Stimulated activated CD4-positive, alpha-beta T cell treated with anti-CD3 and anti-CD28 coated beads, Interleukin-12 subunit alpha, Interleukin-12 subunit beta, amount 100 ng/mL, for 48 hours (primary cell): ENCODE measurements around the gene STPG1.

Experiments used
- DNase-seq, 3 donors: peaks; one replicate each; pipeline ENCODE4 v3.0.0-alpha.2; 2020; ENCODE audit warnings: low read depth in 2 of 3, low spot score in 1 of 3

STPG1 gene

DNA sequence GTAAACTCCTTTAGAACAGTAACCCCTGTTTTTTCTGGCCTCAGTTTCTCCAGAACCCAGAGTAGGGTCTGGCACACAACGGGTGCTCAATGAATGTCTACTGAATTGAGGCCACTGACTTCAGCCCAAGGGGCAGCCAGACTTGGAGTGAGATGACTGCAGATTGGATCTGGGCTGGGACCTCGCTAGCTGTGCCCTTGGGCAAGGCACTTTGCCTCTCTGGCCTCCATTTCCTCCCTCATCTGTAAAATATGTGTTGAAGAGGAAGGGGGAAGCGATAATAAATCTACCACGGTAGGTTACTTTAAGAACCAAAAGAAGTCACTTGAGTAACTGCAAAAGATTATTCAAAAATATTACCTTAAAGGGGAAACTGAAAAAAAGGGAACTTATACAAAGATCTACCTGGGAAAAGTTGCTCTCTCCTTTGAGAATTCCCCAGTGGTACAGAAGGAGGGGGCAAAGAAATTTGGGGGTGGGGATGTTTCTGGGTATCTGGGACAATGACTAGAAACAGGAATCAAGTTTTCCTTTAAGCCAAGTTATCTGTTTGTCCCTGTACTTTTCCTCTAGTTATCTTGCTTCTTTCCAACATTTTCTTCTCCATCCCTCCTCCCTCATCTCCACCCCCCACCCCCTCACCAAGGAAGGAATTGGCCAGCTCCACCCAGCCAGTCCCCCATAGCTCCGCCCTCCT lies 94.8 kb downstream of the STPG1 start:
- no peak for DNase-seq

DNA sequence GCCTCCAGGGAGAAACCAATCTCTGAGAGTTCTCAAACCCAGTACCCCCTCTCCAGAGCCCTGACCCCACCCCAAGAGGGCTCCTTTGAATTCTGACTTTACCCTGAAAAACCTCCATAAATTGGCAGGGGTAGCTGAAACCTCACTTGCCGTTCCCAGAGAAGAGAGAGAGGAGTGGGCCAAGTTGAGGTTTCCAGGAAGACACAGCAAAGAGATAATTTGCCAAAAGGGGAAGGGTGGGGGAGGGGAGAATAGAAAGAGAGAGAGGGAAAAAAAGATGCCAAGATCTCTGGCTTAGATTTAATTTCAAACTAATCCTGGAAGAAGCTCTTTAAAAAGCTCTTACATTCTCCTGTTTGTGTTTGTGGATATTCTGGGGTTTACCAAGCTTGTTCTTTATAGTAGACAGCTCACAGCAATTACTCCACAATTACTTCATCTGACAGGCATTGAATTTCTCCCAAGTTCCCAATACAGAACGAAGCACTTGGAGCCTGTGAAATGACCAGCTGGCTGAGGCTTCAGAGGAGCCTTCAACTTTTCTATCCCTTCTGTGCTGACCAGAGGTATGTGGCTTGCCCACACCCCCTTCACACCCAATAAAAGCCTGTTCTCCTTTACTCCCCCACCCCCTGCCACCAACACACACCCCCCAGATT lies 95.5 kb downstream of the STPG1 start:
- no peak for DNase-seq

DNA sequence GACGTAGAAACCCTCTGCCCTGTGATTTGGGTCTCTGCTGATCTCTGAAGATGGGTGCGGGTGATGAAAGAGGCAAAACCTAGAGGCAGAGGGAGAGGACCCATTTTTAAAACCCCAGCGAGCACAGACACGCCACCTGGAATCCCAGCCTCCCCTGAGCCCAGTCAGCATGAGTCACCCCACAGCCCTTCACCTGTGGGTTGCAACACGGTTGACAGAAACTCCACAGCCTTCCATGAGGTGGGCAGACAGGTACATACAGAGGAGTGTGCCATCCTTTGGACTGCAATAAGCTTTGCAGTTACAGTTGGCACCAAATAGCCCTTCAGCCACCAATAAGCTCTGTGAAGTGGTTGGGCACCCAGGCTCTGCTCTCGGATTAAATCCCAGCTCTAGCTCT lies 96.5 kb downstream of the STPG1 start:
- DNase-seq, result no peak

DNA sequence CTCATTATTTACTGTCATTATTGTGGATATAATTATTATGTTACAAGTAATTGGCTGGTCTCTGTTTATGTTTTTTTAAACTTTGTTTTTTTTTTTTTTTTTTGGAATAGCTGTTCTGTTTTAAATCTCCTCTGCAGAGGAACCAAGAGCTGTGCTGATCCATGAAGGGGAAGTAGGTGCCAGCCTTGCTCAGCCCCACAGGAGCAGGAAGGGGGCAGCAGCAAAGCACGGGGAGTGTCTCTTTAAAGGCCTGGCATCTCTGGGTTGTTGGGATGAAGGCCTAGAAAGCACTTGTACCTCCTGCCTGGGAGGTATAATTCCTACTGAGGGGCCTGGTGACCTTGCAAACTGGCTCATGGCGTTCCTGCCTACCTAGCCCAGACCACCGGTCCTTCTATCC lies 96.9 kb downstream of the STPG1 start:
- no peak for DNase-seq

DNA sequence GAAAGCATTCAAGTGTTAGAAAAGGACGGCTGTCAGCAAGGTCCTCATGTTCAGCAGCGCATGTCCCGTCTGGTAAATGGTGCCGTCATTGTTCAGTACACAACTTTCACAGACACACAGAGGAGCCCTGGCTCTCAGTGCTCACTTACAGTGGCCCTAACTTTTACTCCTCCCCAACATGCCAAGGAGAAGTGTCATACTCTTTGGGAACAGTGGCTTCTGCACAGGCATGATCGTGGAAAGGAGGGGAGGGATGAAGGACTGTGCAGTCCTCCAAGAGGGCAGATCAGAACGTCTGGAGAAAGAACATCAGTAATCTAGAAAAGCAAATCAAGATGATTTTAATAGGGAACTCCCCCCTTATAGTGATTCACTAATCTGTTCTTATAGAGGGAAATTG lies 98.2 kb downstream of the STPG1 start:
- no peak for DNase-seq

DNA sequence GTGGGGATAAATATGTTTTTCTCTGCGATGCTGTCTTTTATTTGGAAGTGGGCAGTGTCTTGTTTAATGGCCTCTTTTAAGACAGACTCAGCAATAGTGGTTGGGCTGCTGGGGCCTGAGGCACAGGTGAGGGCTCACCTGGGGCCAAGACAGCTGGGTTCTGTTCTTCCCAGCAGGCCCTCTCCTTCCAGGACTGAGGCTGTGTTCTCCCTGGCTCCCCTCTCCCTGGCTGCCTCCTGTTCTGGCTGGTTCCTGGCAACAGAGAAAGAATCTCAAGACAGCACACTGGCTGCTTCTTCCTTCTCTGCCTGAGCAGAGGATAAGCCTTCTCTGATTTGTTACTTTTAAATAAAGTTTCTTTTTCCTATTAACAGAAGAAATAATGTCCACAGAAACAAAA lies 101.8 kb downstream of the STPG1 start:
- no peak for DNase-seq

DNA sequence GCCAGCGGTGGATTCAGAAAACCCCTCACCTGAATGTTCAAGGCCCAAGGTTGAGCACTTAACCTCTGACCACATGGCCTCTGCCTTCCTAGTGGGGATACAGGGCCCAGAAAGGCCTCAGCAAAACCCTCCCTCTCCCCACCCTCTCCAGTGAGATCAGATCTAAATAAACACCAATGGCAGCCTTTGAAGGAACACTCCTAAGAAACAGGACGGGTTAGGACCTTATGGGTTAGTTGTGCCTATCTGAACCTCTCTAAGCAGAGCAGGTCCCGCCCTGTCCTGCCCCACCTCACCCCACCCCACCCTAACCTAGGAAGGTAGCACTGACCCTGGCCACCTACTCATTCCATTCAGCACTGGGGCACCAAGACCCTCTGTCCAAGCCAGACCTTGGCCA lies 102.3 kb downstream of the STPG1 start:
- no peak for DNase-seq

DNA sequence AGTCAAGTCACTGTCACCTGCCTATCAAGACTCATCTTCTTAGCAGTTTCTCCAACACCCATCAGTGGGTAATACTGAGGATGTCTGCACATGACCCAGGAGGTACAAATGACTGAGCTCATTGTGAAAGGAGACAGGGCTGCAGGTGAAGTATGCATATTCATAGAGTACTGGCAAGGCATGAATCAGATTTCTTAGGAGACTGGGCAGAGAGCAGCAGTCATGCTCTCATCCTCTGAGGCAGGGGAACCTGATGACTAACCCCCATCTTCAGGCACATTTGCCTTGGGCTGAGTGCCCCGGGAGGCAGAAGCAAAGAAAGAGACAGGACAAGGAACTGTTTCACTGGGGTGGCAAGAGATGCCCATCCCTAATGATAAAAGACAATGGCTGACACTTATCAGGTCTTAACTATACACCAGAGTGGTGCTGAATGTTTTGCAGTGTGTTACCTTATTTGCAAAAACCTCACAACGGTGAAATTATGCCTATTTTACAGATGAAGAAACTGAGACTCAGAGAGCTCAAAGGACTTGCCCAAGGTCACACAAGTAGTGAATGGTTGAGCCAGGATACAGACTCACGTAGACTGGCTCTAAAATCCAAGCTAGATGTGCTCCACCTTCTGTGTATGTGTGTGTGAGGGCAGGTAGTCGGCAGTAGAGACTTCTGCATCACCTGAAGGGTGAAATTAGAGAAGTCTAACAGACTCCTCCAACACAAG lies 103.7 kb downstream of the STPG1 start:
- DNase-seq, result peak in 2 of 3 donors; percentile 20 to 31

DNA sequence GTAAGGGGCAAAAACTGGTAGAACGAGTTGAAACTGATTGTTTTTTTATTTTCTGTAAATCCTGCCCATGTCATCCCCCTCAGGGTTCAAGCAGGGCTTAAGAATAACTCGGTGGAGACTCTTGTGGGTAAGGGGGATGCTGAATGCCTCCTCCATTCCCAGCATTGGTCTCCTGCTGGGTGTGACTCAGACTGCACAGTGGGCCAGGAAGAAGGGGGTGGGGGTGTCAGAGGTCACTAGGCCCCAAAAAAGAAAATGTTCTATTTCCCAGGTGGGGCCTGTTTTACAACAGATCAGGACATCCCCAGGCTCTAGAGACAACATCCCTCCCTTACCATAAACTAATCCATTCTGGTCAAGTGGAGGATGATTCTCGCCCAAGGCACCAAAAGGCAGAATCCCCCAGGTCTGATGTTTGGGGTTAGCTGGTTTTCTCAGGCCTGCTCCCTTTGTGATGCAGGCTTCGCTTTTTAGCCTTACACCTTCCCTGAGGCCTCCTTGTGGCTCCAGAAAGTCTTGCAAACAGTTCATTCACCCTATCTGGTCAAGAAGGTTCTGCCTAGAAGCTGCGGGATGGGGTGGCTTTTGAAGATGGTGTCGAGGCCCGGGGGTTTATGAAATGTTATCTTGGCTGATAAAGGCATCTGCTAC lies 105.1 kb downstream of the STPG1 start:
- no peak for DNase-seq
